GM18508 (cell line): Measurements from ENCODE around the gene HSPG2.
"Not testable (repeated sequence)": the region's sequence is repeated elsewhere in the genome, so short reads cannot be mapped to it uniquely, and the experiment has no call there.

Experiments used
- ATAC-seq: cut with Tn5 transposase; IDR thresholded peaks from one replicate; pipeline ENCODE4 v1.9.1; 2021; ENCODE audit warnings: moderate number of reproducible peaks; ENCODE audit not compliant: insufficient read depth, unreplicated experiment

Gene HSPG2

DNA sequence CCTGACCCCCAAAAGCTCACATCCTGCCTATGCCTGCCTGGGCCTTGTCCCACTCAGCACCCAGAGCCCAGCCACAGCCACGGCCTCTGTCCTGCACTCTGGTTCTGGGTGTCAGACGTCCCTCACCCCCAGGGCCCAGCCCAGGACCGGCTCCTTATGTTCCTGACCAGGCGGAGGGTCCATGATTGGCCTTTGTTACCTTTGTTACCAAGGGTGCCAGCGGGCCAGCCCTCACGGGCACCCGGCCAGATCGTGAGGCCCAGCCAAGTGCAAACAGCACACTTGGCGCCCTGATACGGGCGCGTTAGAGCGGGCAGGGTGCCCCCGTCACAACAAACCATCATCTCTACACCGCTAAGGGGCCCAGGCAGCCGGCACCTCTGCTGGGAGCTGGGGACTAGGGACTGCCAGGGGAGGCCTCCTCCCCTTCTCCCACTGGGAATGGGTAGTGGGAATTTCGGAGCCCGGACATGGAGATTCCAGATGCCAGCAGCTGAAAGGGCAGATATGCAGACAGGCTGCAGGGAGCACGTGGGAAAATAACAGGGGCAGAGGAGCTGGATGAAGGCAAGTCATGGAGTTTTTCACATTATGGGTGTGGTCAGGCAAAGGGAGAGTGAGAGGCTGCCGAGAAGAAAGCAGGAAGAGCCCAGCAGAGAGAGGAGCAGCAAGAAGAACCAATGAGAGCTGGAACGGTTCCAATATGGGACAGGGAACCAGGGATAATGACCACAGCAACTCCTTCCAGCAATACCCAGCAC, 22.1 kb downstream of the HSPG2 start:
- ATAC-seq = no peak

DNA sequence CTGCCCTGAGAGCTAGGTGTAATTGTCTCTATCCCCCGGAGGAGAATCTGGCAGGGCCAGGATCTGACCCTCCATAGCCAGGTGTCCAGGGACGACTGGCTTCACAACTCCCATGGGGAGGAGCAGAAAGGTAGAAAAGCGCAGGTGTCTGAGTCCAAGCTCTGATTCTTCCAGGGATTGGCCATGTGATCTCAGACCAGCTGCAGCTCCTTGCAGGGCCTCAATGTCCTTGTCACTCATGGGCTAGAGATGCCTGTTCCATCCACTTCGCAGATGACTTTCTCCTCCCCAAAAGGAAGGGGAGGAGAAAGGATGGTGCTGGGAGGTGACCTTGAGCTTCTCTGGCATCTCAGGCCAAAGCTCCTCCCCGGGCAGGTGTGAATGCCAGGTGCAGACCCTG, 22.7 kb downstream of the HSPG2 start:
- ATAC-seq = no peak

DNA sequence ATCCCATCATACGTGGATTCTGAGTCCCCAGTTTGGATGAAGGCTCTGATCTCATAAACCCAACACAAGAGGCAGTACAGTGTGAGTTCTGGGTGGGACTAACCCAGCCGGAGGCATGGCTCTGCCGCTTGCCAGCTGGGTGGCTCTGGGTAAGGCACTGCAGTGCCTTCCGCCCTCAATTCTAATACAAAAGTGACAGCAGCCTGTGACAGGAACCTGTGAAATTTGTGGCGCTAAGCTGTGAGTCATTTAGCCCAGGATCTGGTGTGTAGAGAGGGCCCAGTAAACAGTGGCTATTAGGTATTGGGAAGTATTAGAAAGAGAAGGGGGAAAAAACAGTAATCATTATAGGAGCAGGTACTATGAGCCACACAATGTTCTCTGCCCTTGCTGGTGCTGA, 23.3 kb downstream of the HSPG2 start:
- no peak for ATAC-seq

DNA sequence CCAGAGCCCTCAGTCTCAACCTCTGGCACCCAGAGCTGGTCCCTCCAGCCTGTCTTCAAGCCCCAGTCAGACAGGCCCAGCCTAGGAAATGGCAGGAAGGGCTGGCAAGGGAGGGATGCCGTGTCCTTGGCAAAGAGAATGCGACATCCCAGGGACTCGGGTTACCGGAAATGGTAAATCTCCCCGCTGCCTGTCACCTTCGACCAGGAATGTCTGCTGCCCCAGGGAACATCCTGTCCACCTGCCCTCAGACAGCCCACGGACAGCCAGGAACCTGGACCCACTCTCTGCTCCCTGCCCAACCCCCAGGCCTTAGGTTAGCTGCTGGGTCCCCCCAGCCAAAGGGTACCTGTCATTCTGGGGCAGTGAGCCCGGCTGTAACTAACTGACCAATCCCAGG, 23.9 kb downstream of the HSPG2 start:
- ATAC-seq = no peak

DNA sequence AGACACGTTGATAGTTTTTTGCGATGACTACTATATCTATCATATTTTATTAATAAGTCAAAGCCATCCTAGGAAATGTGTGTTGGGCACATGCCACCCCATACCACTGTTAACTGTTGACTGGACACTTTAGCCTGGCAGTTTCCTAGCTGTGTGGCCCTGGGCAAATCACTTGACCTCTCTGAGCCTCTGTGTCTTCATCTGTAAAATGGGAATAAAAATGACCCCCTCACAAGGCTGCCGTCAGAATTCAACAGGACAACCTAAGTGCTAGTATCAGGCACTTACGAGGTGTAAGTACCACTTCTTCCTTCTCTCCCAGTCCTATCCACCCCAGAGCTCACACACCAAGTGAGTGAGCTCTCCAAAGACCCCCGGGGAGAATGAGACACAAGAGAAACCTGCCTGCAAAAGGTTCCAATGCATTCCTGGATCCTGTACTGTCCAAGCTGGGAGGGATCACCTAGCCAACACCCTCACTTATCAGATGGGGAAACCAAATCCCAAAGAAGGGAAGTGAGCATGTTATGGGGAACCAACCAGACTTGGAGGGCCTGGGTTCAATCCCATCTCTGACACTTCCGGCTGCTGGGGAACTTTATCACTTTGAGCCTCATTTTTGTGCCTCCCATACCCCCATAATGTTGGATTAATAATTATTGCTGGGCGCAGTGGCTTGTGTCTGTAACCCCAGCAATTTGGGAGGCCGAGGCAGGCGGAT, 24.9 kb downstream of the HSPG2 start:
- no peak for ATAC-seq

DNA sequence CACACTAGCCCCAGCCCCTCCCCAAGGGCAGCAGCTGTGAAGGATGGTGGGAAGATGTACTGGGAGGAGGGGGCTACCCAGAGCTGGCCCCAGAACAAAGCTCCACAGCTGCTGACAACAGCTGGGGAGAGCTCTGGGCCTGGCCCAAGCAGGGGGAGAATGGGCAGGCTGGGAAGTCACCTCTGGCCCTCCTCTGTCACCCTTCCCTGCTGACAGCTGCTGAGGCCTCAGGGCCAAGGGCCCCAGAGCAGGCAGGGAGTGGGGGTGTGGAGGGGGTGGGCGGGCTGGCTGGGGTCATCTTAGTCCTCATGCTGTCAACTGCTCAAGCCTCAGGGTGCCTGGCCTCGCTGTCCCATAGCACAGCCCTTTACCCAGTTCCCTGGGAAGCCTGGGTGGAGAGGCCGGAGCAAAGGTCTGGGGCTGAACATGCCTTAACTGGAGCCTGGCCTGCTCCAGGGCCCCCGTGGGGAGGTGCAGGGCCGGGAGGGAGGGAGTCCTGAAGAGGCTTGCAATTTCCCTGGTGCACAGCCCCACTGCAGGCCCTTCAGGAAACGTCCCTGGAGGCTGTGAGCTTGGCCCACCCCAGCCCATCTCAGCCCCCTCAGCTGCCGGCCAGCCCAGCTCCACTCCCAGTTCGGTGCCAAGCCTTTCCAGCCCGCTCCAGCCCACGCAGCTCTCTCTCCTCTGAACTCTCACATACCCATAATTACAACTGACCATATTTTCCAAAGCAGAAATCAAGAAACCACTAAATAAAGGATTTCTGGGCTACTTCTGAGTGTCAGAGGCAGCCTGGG, 25.7 kb downstream of the HSPG2 start:
- no peak for ATAC-seq

DNA sequence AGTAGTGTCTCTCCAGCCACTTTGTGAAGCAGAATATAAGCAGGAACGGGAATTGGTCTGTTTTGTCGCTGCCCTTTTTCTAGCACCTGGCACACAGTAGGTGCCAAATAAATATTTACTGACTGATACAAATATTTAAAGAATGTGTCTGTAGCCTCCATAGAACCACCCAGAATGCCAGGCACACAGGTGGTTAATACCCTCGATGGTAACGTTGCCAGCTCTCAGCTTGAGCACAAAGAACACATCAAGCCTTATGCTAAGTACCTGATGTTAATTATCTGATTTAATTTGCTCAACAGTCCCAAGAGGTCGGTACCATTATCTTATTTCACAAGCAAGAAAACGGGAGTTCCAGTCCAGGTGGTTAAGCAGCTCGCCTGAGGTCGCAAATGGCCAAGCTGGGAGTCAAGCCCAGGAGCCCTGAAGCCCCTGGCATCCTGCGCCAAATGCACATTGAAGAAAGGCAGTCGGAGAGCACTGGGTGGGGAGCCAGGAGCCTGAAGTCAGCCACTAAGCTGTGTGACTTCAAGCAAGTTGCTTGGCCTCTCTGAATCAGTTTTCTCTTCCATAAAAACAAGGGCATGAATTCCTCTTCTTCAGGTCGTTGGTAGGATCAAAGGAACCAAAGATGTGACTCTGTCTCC, 26.4 kb downstream of the HSPG2 start:
- no peak for ATAC-seq

DNA sequence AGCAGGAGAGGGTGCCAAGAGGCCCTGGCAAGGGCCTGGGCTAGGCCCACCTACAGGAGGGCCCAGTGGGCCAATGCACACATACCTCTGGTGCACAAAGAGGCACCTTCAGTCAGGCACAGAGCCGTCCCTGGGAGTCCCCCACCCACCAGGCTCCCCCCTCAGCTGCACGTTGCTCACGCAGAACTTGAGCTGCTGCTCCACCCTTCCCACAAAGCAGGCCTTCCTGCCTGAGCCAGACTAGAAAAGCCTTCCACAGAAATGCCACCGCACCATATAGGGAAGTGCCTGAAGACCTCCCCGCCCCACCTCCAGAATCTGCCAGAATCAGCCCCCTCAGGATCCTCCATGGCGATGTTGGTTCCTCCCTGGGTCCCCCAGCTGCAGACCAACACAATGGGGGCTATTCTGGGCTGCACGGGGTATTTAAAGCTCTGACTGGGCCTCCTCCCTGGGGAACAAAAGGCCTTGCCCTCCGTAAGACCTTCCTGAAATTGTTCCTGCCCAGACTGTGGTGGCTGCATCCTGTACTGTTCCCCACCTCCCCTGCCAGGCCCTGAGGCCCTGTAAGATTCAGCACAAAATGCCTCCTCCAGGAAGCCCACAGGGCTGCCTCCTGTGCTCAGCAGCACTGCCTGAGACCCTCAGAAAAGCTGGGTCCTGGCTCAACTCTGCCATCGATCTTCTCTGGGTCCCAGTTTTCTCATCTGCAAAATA, 27.2 kb downstream of the HSPG2 start:
- ATAC-seq = no peak

DNA sequence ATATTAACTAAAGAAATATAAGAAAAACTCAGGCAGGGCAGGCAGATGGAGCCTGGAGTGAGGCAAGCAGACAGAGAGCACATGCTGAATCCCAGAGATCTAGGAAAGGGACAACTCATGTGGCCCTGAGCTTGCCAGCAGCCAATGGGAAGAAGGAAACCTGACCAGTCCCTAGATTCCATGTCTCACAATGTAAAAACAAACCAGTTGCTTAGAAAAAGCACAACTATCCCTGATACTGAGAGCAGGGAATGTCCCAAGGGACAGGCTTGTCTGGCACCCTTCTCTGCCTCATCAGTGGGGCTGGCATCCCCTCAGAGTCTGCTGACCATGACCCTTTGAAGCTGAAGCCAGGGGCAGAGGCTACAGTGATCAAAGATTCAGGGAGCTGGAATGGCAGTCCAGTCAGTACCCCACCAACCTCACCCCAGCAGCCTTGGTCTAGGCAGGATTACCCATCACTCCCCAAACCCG, 27.8 kb downstream of the HSPG2 start:
- no peak for ATAC-seq

DNA sequence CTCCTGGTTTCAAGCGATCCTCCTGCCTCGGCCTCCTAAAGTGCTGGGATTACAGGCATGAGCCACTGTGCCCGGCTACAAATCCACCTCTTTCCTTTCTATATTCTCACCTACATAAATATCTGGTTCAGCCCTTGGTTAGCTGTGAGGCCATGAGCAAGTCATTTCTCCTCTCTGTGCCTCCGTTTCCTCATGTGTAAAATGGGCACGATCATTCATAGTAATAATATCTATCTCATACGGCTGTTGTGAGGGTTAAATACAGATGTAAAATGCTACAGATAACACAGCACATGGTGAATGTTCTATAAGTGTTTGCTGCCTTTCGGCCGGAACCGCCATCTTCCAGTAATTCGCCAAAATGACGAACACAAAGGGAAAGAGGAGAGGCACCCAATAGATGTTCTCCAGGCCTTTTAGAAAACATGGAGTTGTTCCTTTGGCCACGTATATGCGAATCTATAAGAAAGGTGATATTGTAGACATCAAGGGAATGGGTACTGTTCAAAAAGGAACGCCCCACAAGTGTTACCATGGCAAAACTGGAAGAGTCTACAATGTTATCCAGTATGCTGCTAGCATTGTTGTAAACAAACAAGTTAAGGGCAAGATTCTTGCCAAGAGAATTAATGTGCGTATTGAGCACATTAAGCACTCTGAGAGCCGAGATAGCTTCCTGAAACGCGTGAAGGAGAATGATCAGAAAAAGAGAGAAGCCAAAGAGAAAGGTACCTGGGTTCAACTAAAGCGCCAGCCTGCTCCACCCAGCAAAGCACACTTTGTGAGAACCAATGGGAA, 29.2 kb downstream of the HSPG2 start:
- ATAC-seq = not testable (repeated sequence)

DNA sequence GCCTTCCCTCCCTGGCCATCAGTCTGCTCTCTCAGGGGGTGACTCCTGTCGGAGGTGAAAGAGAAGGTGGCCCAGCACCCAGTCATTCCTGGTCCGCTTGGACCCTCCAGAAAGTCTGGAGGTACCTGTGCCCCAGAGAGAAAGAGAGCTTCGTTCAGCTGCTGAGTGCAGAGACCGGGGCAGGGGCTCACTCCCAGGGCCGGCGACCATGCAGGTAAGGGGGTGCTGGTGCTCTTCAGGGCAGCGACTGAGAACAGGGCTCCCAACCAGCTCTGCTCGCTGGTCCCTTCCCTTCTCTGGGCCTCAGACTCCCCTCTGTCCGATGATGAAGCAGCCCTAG, 30.1 kb downstream of the HSPG2 start:
- ATAC-seq = no peak

DNA sequence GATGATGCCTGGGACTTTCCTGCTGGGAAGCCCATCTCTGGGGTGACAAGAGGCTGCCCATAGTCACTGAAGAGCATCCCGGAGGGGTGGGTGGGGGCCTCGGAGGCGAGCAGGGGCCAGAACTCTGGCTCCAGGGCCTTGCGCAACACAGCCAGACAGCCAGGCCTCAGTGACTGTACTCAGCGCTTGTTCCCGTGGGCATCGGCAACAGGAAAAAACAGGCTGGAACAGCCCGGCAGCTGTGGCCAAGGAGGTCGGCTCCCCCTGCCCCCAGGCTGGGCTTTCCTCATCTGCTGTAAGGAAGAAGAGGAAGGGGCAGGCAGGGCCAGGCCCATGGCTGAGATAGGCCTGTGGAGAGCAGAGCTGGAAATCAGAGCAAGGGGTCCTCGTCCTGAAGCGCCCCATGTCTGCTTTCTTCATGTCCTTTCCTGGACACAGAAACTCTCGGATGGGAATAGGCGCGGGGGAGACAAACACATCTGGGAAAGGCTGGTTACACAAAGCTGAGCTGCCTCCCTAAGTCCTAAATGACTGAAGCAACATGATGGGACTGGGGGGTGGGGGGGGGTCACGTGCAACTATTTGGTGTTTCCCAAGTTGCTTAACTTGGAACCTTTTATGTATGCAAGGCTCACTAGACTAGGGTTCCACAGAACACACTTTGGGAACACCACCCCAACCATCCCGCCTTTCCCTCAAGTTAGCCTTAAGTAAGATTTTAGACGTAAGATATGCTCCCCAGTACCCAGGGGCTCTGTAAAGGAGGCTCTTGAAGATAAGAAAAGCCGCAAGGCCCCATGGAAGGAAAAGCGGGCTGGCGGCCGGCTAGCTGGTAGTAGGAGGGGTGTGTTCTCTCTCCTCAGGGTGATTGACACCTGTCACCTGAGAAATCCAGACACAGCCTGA, 30.7 kb downstream of the HSPG2 start:
- ATAC-seq = no peak

DNA sequence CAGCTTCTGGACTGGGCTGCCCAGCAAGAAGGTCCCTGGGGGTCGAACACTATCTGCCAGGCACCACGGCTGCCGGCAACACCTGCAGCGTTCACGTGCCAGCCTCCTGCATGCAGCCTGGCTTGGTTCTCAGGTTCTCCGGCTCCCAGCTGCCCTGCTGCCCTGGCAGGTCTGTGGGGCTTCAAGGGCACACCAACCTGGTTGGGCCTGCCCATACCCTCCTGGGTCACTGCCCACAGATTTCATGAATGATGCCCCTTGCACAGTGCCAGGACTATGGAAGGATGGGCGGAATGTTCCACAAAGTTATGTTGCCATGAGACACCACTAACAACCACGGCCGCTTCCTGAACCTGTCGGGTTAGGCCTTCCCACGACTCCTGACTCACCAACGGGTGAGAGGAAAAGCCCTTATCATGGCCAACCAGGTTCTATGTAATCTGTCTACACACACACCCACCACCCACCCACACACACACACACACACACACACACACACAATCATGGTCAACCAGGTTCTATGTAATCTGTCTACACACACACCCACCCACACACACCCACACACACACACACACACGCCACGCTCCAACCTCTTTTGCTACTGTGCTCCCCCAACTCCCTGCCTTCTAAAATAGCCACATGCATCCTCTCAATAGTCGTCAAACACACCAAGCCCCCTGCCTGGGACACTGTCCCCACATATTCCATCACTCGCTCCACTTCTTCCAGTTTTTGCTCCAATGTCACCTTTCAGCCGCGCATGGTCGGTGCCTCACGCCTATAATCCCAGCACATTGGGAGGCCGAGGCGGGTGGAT, 32.2 kb downstream of the HSPG2 start:
- ATAC-seq = no peak

DNA sequence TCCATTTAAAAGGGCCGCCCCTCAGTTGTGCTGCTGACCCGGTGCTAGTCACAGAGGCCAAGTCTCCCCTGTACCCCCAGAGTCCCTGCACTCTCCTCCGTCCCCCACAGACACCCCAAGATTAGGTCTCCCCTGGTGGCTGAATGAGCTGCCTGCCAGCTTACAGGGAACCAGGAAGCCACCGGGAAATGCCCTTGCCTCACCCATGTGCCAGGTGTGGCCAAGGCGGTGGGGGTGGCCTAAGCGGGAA, 32.7 kb downstream of the HSPG2 start:
- ATAC-seq = no peak

DNA sequence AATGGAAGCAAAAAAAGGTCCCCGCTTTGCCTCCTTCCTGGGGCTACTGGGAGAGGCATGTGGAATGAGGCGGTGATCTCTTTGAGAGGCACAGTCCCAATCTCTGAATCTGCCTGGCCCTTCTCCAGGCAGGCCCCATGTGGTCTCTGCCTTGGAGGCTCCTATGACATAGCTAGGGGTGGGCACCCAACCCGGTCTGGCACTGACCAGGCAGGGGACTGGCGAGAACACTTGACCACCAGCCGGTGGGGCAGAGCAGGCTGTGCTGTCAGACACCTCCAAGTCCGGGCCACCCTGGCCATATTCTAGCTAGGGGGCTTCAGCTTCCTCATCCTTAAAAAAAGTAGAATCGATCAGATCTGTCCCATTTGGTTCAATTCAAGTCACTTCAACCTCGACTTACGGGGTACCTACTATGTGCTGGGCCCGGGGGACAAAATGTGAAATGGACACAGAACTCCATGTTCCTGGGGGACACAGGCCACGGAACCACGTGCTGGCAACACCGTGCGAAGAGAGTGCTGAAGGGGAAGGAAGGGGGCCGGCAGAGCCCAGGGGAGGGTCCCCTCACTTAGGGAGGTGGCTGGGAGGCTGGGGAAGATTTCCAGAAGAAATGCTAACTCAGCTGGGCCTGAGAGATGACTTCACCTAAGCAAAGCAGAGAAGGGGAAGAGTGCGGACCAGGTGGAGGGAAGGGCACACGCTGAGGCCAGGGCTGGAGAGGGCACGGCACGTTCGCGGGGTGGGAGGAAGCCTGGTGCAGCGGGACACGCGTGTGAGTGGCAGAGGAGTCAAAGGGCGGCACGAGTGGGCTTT, 33.3 kb downstream of the HSPG2 start:
- no peak for ATAC-seq

DNA sequence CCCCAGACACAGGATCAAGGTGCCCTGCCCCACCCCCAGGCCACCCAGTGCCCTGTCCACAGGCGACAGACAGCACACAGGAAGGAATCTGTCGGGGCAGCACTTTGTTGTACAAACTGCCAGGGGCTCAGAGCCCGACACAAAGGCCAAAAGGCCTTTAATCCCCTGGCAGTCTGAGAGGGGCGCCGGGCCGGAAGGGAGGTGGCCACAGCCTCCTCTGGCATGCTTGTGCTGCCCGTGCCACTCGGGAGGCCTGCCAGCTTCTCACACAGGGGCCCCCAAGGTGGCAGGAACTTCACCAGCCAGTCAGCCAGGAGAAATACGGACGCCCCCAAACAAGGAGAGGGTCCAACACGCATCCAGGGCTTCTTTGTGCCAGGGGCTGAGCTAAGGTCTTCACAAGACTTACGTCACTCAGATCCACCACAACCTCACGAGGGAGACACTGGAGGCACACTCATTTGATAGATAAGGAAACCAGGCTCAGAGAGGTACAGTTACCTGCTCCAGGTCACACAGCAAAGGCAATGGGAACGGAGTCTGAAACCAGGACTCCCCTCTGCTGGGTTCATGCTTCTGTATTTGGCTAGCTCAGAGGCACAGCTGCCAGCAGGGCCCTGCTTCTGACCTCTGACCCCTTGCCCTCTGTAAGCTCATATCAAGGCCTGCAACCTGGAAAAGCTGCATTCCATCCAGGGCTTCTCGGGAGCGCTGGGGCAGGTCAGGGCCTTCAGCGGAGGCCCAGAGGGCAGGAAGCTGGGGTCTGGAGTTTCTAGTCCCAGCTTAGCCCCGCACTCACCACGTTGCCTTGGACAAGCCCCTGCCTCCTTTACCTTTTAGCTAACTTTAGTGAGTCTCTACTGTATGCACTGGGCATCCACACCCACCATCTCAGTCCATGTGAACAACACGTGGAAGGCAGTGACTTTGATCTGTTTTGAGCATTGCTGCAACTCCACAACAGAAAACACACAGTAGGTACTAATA, 34.8 kb downstream of the HSPG2 start:
- ATAC-seq = no peak
